Thoracic aorta (tissue), 2 donors: ENCODE measurements around the gene GAD2. TPM values are rescaled to one million over a fixed set of nuclear protein-coding genes. Genes with fewer than 3 reads are reported as not detected.

ENCODE experiments used
- ATAC-seq: fragments of 150-250 bp; one replicate; pipeline ENCODE4 v1.8.0; 2017; ENCODE audit warnings: low read depth; ENCODE audit not compliant: insufficient number of reproducible peaks, low FRiP score
- DNase-seq: peaks from one replicate; pipeline ENCODE4 v3.0.0-alpha.2; 2020; ENCODE audit warnings: low spot score
- H3K27ac ChIP-seq, 2 donors: fragments of 200-600 bp; sonication (generic); 1 replicate in 1 of 2; 2 replicates in 1 of 2; pipeline ENCODE4 v1.5.1; 2016; ENCODE audit warnings: mild to moderate bottlenecking in 2 of 2, moderate library complexity in 2 of 2
- H3K27me3 ChIP-seq: fragments of 200-600 bp; sonication (generic); replicated peaks from 2 replicates; pipeline ENCODE4 v1.6.0; 2016; ENCODE audit warnings: mild to moderate bottlenecking; ENCODE audit not compliant: insufficient read depth
- H3K36me3 ChIP-seq: fragments of 200-600 bp; sonication (generic); one replicate; pipeline ENCODE4 v1.5.1; 2016
- H3K4me1 ChIP-seq, 2 donors: fragments of 200-600 bp; sonication (generic); 1 replicate in 1 of 2; 2 replicates in 1 of 2; pipeline versions ENCODE4 v1.5.1 to v1.6.0; 2016; ENCODE audit warnings: low read depth in 2 of 2, mild to moderate bottlenecking in 1 of 2; ENCODE audit not compliant: control insufficient read depth in 1 of 2
- H3K4me3 ChIP-seq: fragments of 200-600 bp; sonication (generic); 2 replicates; pipeline ENCODE4 v1.5.1; 2016; ENCODE audit warnings: mild to moderate bottlenecking
- H3K9me3 ChIP-seq: fragments of 200-600 bp; sonication (generic); 2 replicates; pipeline ENCODE4 v1.5.1; 2016
- CTCF ChIP-seq: fragments of 200-600 bp; sonication (generic); IDR thresholded peaks from one replicate; pipeline ENCODE4 v1.5.1; 2019; ENCODE audit warnings: antibody characterized with exemption
- total RNA-seq, 2 donors: library from RNA; depleted of rRNA; stranded (reverse); fragments of >200 nt; gene quantifications; one replicate each; pipeline versions ENCODE4 v1.1.0 to v1.2.3, GENCODE V29; 2016

Gene GAD2
- total RNA-seq, 2 donors from 2014 or later, result not detected

- TF ChIP-seq CTCF, result no peak
- Histone ChIP-seq H3K4me1 (peaks cover 11 to 22% of the 10 kb centered on the region in 2 donors), H3K4me3 (no peak overlapping the region), H3K27me3 (peaks cover 7% of the 10 kb centered on the region), H3K36me3 (no peaks in the 10 kb centered on the region), H3K27ac (no peak overlapping the region), H3K9me3 (peaks cover 3% of the 10 kb centered on the region)
- ATAC-seq, result no peak
- DNase-seq, result no peak
These were observed 4.7 kb upstream of the GAD2 start for GRCh38 chr10:26211781-26212444.

- ATAC-seq (no peak), DNase-seq (no peak)
- H3K4me3 ChIP-seq, result no peak overlapping the region
- no peaks in the 10 kb centered on the region for H3K9me3 ChIP-seq
- H3K4me1 ChIP-seq, result peaks cover 14 to 28% of the 10 kb centered on the region in 2 donors
- TF ChIP-seq CTCF, result no peak
- no peak overlapping the region for H3K27ac ChIP-seq
- H3K27me3 ChIP-seq, result peaks cover 7% of the 10 kb centered on the region
- no peaks in the 10 kb centered on the region for H3K36me3 ChIP-seq
These were observed 4.1 kb upstream of the GAD2 start for GRCh38 chr10:26212511-26212910.

GRCh38 chr10:26213157-26213800 lies 3.3 kb upstream of the GAD2 start:
- Histone ChIP-seq H3K4me3 (no peak overlapping the region), H3K27me3 (peaks cover 7% of the 10 kb centered on the region), H3K9me3 (no peaks in the 10 kb centered on the region), H3K4me1 (peaks cover 20 to 36% of the 10 kb centered on the region in 2 donors), H3K27ac (no peak overlapping the region), H3K36me3 (no peaks in the 10 kb centered on the region)
- DNase-seq (no peak), ATAC-seq (no peak)
- TF ChIP-seq CTCF, result no peak

- no peak overlapping the region for H3K4me3 ChIP-seq
- H3K27me3 ChIP-seq, result peaks cover 7% of the 10 kb centered on the region
- H3K9me3 ChIP-seq, result no peaks in the 10 kb centered on the region
- ATAC-seq (no peak), DNase-seq (no peak)
- peaks cover 20 to 36% of the 10 kb centered on the region in 2 donors for H3K4me1 ChIP-seq
- H3K27ac ChIP-seq, result no peak overlapping the region
- no peak for TF ChIP-seq CTCF
- H3K36me3 ChIP-seq, result no peaks in the 10 kb centered on the region
These were observed 2.6 kb upstream of the GAD2 start for GRCh38 chr10:26214004-26214403.

GRCh38 chr10:26214551-26215395 lies 1.8 kb upstream of the GAD2 start:
- Histone ChIP-seq H3K4me1 (peaks cover 20 to 36% of the 10 kb centered on the region in 2 donors), H3K9me3 (no peaks in the 10 kb centered on the region), H3K36me3 (no peaks in the 10 kb centered on the region), H3K27ac (no peak overlapping the region), H3K4me3 (peak overlapping the region; percentile 59), H3K27me3 (peaks cover 12% of the 10 kb centered on the region)
- TF ChIP-seq CTCF, result no peak
- DNase-seq (no peak), ATAC-seq (no peak)
